Stimulated activated CD4-positive, alpha-beta T cell treated with anti-CD3 and anti-CD28 coated beads, Interleukin-2, amount 100 ng/mL, for 48 hours (primary cell): ENCODE results near the gene TMEM127.
"Not testable (repeated sequence)": the region's sequence is repeated elsewhere in the genome, so short reads cannot be mapped to it uniquely, and the experiment has no call there.

ENCODE experiments used
- DNase-seq, 2 donors: peaks; one replicate each; pipeline ENCODE4 v3.0.0-alpha.2; 2020

TMEM127 gene

DNA sequence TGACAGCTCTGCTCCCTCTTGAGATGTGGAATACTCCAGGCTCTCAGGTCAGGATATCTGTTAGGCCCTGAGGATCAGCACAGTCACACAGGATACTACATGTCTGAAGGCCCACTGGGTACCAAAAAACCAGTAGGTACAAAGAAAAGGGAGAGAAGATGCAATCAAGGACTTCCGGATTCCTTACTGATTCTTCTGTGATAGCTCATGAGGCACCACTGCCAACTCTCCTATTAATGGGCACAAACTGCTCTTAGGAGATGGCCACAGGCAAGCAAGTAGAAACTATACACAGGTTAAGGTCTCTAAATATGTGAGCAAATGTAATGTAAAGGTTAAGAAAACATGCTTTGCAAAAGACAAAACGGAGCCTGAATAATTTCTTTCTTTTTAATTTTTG, 3.5 kb downstream of the TMEM127 start:
- DNase-seq, result no peak

GRCh38 chr2:96261328-96262003, 4.3 kb downstream of the TMEM127 start:
- DNase-seq, result no peak

DNA sequence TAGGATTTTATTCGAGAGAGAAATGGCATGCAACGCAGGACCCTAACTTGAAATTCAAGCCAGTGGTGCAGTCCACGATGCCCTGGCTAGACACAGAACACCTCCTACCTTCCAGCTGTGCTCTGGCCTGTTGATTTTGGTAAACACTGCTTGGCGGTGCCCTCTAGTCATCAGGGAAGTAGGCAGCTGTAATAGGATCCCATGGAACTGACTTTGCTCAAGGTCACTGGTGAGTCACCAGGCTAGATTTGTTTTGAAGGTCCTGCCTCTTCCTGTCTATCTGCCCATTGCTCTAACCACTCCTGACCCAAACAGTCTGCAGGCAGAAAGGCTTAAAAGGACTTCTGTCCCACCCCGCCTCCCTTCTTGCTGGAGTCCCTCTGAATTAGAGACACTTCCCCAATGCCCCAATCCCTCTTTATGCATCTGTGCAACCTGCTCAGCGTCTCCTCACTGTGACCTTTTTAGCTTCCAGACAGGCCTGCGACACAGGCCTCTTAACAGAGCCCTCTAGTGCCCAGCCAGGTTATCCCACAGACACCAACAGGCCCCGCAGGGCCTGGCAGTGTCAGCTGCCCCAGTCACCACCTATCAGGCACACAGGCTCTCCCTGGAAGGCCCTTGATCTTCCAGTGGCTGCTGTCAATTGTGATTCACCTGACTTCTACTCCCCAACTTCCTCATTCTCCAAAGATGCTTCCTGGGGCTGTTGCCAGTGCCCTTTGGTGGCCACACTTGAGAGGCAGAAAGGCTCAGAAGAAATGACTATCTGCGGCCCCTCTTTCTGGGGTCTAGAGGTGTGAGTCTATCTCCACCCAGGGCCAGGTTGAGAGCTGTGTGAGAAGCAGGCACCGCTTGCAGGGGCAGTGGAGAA, 5.2 kb downstream of the TMEM127 start:
- DNase-seq, result peak in 1 of 2 donors; percentile 7

DNA sequence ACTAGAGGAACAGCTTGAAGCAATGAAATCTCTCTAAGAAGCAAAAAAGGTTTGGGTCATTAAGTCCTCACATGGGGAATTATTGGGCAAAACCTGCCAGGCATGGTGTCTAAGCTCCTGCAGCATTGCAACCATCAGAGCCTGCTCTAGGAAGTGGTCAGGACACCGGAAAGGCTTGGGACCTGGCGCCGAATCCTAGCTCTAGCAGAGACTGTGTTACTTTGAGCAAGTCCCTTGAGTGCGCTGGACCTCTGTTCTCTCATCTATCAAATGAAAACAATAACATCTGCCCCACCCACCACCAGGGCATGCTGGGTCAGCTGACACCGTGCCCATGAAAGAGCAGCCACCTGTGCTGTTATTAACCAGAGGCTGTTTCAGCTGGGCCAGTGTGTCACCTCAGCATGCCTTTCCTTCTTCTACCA, 6.3 kb downstream of the TMEM127 start:
- no peak for DNase-seq

- no peak for DNase-seq
Measured at GRCh38 chr2:96258166-96259022, 7.4 kb downstream of the TMEM127 start.

DNA sequence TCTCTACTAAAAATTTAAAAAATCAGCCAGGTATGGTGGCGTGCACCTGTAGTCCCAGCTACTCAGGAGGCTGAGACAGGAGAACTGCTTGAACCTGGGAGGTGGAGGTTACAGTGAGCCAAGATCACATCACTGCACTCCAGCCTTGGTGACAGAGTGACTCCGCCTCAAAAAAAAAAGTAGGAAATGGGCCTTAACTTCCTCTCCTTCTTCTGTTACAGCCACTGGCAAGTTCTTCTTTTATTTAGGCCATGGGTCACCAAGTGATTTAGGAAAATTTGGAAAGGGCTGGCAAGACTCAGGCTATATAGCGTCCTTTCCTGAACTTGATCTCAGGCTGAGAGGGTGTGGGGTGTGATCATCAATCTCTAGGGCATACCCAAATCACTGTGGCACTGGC, 8.1 kb downstream of the TMEM127 start:
- DNase-seq, result not testable (repeated sequence)

- no peak for DNase-seq
Measured at GRCh38 chr2:96256611-96257113, 9.1 kb downstream of the TMEM127 start.

DNA sequence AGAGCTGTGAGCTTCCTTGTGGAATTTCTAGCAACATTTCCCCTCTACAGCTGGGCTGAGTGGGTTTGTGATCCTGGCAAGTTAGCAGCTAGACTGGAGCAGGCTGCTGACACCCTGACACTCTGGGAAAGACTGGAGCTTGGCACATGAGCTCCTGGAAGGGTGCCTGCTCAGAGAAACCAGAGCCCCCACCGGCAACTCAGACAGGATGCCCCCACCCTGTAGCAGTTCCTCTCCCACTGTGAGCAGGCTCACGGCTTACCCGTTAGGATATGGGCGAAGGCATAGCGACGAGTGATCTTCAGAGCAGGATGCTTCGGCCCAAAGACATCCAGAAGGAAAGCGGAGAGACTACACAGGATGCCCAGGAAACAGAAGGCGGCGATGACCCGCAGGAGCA, 11.2 kb downstream of the TMEM127 start:
- no peak for DNase-seq

GRCh38 chr2:96253006-96253405, 12.8 kb downstream of the TMEM127 start:
- DNase-seq, result no peak

DNA sequence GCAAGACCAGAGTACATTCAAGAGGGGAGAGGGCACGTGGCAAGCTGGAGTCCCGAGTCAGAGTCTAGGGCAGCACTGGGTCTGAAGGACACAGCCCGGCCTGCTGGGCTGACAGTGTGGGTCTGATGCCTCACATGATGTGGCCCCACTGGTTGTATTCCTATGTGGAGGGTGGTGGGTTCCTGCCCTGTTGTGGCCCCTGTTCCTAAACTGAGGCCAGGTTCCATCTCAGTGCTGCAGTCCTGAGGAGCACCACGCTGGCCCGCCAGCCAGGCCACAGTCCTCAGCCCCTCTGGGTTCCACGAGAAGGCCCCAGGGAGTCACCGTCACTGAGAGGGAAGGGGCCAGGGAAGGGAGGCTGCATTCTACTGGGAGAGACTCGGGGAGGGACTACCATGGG, 13.3 kb downstream of the TMEM127 start:
- DNase-seq, result no peak

GRCh38 chr2:96251721-96252292, 14.0 kb downstream of the TMEM127 start:
- DNase-seq, result no peak

- no peak for DNase-seq
Measured at GRCh38 chr2:96250188-96250587, 15.6 kb downstream of the TMEM127 start.

- DNase-seq, result no peak
Measured at GRCh38 chr2:96249654-96250053, 16.1 kb downstream of the TMEM127 start.

GRCh38 chr2:96248624-96249023, 17.2 kb downstream of the TMEM127 start:
- no peak for DNase-seq

DNA sequence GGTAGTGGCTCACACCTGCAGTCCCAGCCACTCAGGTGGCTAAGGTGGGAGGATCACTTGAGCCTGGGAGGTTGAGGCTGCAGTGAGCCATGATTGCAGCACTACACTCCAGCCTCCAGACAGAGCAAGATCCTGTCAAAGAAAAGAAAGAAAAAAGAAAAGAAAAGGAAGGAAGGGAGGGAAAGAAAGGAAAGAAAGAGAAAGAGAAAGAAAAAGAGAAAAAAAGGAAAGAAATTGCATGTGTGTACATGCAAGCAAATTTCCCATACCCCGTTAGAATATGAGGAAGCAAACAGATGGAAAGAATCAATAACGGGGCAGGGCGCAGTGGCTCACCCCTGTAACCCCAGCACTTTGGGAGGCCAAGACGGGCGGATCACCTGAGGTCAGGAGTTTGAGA, 17.9 kb downstream of the TMEM127 start:
- no peak for DNase-seq

- DNase-seq, result no peak
Measured at GRCh38 chr2:96247009-96247408, 18.8 kb downstream of the TMEM127 start.

GRCh38 chr2:96245609-96246390, 20.0 kb downstream of the TMEM127 start:
- DNase-seq, result no peak

DNA sequence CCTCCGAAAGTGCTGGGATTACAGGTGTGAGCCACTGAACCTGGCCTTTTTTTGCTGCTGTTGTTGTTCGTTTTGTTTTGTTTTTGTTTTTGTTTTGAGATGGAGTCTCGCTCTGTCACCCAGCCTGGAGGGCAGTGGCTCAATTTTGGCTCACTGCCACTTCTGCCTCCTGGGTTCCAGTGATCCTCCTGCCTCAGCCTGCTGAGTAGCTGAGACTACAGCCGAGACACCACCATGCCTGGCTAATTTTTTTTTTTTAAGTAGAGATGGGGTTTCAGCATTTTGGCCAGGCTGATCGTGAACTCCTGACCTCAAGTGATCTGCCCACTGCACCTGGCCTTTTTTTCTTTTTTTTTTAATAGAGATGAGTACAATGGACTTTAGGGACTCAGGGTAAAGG, 22.0 kb downstream of the TMEM127 start:
- DNase-seq, result no peak

GRCh38 chr2:96241900-96242611, 23.7 kb downstream of the TMEM127 start:
- DNase-seq, result peak; percentile 36 to 43

GRCh38 chr2:96241227-96241626, 24.6 kb downstream of the TMEM127 start:
- no peak for DNase-seq

- no peak for DNase-seq
Measured at GRCh38 chr2:96240341-96241038, 25.3 kb downstream of the TMEM127 start.
